Uterus (tissue), 4 donors: Measurements from ENCODE around the gene PTPRG. TPM values are rescaled to one million over a fixed set of nuclear protein-coding genes. Genes with fewer than 3 reads are reported as not detected.

ENCODE experiments used
- DNase-seq, 2 donors: peaks; one replicate each; pipeline ENCODE4 v3.0.0-alpha.2; 2019 to 2020
- H3K27ac ChIP-seq, 2 donors: fragments of 200-600 bp; sonication (generic); 1 replicate in 1 of 2; 2 replicates in 1 of 2; pipeline ENCODE4 v1.5.1; 2016 to 2018
- H3K27me3 ChIP-seq, 2 donors: fragments of 200-600 bp; sonication (generic); one replicate each; pipeline ENCODE4 v1.5.1; 2018 to 2019; ENCODE audit warnings: control low read depth in 1 of 2
- H3K36me3 ChIP-seq, 2 donors: fragments of 200-600 bp; sonication (generic); one replicate each; pipeline ENCODE4 v1.5.1; 2019; ENCODE audit warnings: control low read depth in 1 of 2
- H3K4me1 ChIP-seq, 2 donors: fragments of 200-600 bp; sonication (generic); one replicate each; pipeline ENCODE4 v1.5.1; 2018 to 2019; ENCODE audit warnings: control low read depth in 1 of 2
- H3K4me3 ChIP-seq, 2 donors: fragments of 200-600 bp; sonication (generic); 1 replicate in 1 of 2; 2 replicates in 1 of 2; pipeline ENCODE4 v1.5.1; 2018 to 2019; ENCODE audit warnings: mild to moderate bottlenecking in 1 of 2
- H3K9me3 ChIP-seq, 2 donors: fragments of 200-600 bp; sonication (generic); one replicate each; pipeline ENCODE4 v1.5.1; 2019; ENCODE audit warnings: control low read depth in 1 of 2
- POLR2A ChIP-seq, 2 donors: fragments of 450-650 bp; IDR thresholded peaks; one replicate each; pipeline ENCODE4 v1.6.1; 2016; ENCODE audit warnings: antibody characterized with exemption in 2 of 2, mild to moderate bottlenecking in 1 of 2, moderate library complexity in 1 of 2
- intact Hi-C: fragments of 100-400 bp; cut with DNase I; formaldehyde crosslinking; loops from one replicate; pipeline ENCODE4 v1.15.1; 2023; ENCODE audit warnings: low total_unique reads
- total RNA-seq, 4 donors: library from RNA; depleted of rRNA in 3 of 4; stranded (reverse); fragments of >200 nt in 3 of 4; gene quantifications; one replicate each; pipeline versions ENCODE4 v1.1.0 to v1.2.4, GENCODE V29; 2014 to 2023
- TF ChIP-seq, protein P1 (sequence below), 4 experiments: fragments of 200-600 bp in 2 of 4; fragments of 450-650 bp in 2 of 4; sonication (generic) in 2 of 4; IDR thresholded peaks; one replicate each; pipeline ENCODE4 v1.5.1; 2016 to 2019; ENCODE audit warnings: antibody characterized with exemption in 4 of 4, mild to moderate bottlenecking in 2 of 4, moderate library complexity in 1 of 4
- donor health status: DM: yes; HTN: yes; CAD: no.

PTPRG gene
- total RNA-seq, 4 donors from 2014 or later = 43.5 to 136 (median 62.6) TPM

DNA sequence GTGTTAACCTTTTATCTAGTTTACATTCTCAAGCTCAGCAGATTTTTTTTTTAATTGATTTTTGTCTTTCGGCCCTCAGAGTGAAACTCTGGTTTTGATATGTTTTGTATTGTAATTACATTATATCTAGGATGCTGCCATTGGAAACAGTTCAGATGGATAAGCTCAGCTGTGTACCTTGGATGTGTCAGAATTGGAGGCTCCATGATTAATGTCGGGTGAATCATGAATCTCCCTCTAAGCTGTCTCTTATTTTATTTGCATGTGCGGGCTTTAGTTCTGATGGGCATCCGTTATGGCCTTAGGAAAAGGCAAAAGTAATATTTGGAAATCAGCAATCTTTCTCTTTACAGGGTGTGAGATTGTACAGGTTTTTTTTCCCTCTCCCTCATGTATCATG is 4.2 kb downstream of the PTPRG start:
- TF ChIP-seq, protein P1, sequence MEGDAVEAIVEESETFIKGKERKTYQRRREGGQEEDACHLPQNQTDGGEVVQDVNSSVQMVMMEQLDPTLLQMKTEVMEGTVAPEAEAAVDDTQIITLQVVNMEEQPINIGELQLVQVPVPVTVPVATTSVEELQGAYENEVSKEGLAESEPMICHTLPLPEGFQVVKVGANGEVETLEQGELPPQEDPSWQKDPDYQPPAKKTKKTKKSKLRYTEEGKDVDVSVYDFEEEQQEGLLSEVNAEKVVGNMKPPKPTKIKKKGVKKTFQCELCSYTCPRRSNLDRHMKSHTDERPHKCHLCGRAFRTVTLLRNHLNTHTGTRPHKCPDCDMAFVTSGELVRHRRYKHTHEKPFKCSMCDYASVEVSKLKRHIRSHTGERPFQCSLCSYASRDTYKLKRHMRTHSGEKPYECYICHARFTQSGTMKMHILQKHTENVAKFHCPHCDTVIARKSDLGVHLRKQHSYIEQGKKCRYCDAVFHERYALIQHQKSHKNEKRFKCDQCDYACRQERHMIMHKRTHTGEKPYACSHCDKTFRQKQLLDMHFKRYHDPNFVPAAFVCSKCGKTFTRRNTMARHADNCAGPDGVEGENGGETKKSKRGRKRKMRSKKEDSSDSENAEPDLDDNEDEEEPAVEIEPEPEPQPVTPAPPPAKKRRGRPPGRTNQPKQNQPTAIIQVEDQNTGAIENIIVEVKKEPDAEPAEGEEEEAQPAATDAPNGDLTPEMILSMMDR (IDR thresholded peaks at IDR 0.05) = no peak
- no peak for TF ChIP-seq POLR2A (IDR thresholded peaks at IDR 0.05)
- Histone ChIP-seq H3K4me1 (no peaks in the 10 kb centered on the region), H3K27me3 (no peaks in the 10 kb centered on the region), H3K4me3 (no peak overlapping the region), H3K27ac (no peak overlapping the region), H3K9me3 (no peaks in the 10 kb centered on the region), H3K36me3 (no peaks in the 10 kb centered on the region)
- intact Hi-C loops = no loop called here
- no peak for DNase-seq

DNA sequence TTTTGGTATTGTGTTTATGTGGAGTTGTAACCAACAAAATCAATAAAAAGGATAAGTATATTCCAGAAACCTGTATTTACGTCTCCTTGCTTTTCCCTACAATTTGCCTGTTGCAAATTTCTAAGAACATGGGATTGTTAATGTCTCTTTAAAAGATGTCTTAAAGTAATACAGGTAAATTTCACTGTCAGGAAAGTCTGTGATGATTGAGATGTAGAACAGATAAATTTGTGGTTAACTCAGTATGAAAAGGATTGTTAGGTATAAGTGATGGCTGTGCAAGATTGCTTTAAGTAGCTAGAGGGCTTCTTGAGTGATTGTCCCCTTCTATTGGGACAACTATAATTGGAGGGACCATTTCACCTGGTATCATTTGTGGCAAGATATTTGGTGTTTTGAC is 6.8 kb downstream of the PTPRG start:
- Histone ChIP-seq H3K4me3 (no peak overlapping the region), H3K27ac (no peak overlapping the region), H3K9me3 (no peaks in the 10 kb centered on the region), H3K36me3 (no peaks in the 10 kb centered on the region), H3K27me3 (no peaks in the 10 kb centered on the region), H3K4me1 (no peaks in the 10 kb centered on the region)
- no peak for TF ChIP-seq POLR2A (IDR thresholded peaks at IDR 0.05)
- TF ChIP-seq, protein P1 (IDR thresholded peaks at IDR 0.05) = no peak
- intact Hi-C loops = no loop called here
- DNase-seq = no peak

DNA sequence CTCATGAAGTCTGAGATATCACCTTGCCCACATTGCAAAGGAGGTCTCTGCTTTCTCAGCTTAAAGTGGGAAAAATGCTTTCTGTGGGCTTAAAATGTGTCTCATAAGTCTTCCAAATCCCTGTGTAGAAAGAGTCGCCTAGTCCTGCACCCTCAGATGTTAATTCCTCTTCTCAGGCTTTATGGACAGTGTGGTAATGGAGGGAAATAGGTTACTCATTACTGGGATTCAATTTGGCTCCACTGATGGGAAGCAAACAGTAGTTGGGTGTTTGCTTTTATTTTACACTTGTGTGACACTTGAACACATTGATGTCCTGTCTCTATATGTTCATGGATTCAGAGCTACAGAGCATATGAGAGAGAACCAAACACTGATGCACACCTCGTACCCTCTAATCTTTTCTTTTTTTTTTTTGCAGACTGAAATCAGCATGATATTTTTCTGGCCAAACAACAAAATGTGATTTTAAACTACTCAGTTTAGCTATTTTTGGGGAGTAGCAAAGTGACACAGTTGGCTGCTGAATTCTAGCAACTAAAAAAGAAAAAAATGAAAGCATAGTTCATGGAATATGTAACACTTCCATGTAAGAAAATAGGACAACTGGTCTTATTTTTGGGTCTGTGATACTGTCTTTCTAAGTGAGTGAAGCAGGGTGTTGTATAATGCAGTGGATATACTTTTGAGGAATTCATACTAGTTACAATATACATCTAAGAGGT is 8.6 kb downstream of the PTPRG start:
- Histone ChIP-seq H3K27ac (no peak overlapping the region), H3K36me3 (no peaks in the 10 kb centered on the region), H3K4me3 (no peak overlapping the region), H3K4me1 (no peaks in the 10 kb centered on the region), H3K27me3 (no peaks in the 10 kb centered on the region), H3K9me3 (no peaks in the 10 kb centered on the region)
- intact Hi-C loops = no loop called here
- DNase-seq = no peak
- TF ChIP-seq POLR2A (IDR thresholded peaks at IDR 0.05) = no peak
- TF ChIP-seq, protein P1 (IDR thresholded peaks at IDR 0.05) = no peak

DNA sequence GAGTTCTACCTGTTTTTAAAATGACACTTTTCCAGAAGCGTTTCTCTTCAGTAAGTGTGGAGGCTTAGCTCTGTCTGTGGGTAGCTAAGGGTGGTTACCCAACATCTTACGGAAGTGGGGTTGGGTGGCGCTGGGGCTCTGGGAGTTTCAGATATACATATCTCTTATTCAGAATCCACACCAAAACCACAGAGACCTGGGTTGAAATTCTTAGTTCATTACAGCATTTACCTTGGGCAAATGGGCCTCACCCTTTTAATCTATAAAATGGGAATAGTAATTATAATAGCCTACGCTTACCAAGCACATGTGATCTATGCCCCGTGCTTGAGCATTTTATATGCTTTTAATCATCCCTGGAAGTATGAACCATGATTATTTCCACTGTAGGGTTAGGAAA is 9.4 kb downstream of the PTPRG start:
- Histone ChIP-seq H3K27ac (no peak overlapping the region), H3K9me3 (no peaks in the 10 kb centered on the region), H3K27me3 (no peaks in the 10 kb centered on the region), H3K4me1 (no peaks in the 10 kb centered on the region), H3K4me3 (no peak overlapping the region), H3K36me3 (no peaks in the 10 kb centered on the region)
- intact Hi-C loops = no loop called here
- no peak for TF ChIP-seq POLR2A (IDR thresholded peaks at IDR 0.05)
- TF ChIP-seq, protein P1 (IDR thresholded peaks at IDR 0.05) = no peak
- no peak for DNase-seq

DNA sequence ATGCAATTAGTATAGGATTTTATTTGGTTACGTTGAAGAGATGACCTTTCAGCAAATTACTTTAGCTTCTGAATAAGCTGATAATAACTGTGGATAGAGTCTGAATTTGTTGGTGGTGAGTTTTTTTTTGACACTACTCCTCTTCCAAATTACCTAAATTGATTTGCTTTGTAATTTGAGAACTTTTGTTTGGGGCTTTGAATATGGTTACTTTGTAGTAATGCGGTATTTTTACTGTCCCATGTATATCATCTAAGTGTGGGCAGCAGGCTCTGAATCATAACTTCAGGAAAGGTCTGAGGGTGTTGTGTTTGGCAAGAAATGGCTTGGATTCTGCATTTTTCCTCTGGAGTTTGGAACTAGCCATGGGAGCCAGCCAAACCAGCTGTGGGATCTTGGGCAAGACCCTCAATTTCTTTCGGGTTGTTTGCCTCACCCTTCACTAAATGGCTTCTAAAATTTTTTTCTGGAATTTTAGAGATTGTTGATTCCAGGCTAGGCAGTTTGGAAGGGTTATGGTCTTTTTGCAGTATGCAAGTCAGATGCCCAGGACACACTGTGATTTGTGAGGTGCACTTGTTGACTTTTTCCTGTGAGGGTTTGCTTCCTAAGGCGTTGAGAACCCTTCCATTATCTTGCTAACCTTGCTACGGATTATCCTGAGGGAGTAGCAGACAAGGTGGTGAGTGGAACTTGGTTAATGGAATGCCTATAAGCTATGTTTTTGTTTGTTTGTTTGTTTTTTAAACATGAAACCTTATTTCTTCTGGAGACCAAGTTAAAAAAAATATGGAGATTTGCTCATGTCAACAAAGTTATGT is 10.4 kb downstream of the PTPRG start:
- Histone ChIP-seq H3K36me3 (no peaks in the 10 kb centered on the region), H3K9me3 (no peaks in the 10 kb centered on the region), H3K27me3 (no peaks in the 10 kb centered on the region), H3K27ac (no peak overlapping the region), H3K4me3 (no peak overlapping the region), H3K4me1 (no peaks in the 10 kb centered on the region)
- no peak for DNase-seq
- intact Hi-C loops = no loop called here
- TF ChIP-seq, protein P1 (IDR thresholded peaks at IDR 0.05) = no peak
- no peak for TF ChIP-seq POLR2A (IDR thresholded peaks at IDR 0.05)
